HPDE6-E6E7 (cell line): ENCODE results near the gene ZNF433.

Experiments used
- DNase-seq: peaks from one replicate; pipeline ENCODE4 v3.0.0; 2011; ENCODE audit warnings: missing footprints; ENCODE audit errors: extremely low spot score

The ZNF433 gene

GRCh38 chr19:11989112-11989456 lies 46.4 kb downstream of the ZNF433 start:
- no peak for DNase-seq

- peak; percentile 84 for DNase-seq
These were observed 47.8 kb downstream of the ZNF433 start for GRCh38 chr19:11987405-11988281.

- DNase-seq: no peak
These were observed 48.7 kb downstream of the ZNF433 start for GRCh38 chr19:11986754-11987153.

DNA sequence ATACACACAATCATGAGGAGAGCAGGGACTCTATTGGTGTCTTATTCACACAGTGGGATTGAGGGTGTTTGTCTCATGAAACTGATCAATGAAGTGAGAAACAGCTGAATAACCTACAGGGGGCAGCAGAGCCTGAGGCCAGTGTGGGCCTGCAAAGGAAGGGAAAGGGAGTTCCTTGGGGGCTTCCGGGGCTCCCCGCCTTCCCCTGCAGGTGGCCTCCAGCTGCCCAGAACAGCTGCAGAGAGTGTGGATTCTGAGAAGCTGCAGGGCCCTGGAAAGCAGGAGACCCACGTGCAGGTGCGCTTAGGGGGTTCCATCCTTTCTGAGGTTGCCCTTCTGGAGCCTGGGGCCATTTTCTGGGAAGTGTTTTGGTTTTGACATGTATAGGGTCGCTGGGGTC lies 50.5 kb downstream of the ZNF433 start:
- DNase-seq: no peak

DNA sequence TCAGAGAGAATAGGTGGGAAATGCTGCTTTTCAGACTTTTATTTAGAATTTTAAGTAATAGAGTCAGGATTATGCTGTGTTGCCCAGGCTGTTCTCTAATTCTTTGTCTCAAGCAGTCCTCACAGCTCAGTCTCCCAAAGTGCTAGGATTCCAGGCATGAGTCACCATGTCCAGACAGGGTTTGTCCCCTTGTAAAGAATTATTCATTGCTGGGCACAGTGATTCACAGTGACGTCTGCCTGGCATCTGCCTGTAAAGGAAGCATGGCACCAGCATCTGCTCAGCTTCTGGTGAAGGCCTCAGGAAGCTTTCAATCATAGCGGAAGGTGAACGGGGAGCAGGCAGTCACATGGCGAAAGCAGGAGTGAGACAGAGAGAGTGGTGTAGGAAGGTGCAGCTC lies 53.0 kb downstream of the ZNF433 start:
- DNase-seq: no peak

- DNase-seq: no peak
These were observed 56.0 kb downstream of the ZNF433 start for GRCh38 chr19:11979527-11979926.

DNA sequence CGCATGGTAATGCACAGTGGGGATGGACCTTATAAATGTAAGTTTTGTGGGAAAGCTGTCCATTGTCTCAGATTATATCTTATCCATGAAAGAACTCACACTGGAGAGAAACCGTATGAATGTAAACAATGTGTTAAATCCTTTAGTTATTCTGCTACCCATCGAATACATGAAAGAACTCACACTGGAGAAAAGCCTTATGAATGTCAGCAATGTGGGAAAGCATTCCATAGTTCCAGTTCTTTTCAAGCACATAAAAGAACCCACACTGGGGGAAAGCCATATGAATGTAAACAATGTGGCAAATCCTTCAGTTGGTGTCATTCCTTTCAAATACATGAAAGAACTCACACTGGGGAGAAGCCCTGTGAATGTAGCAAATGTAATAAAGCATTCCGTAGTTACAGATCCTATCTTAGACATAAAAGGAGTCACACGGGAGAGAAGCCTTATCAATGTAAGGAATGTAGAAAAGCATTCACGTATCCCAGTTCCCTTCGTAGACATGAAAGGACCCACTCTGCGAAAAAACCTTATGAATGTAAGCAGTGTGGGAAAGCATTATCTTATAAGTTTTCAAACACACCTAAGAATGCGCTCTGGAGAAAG lies 56.9 kb downstream of the ZNF433 start:
- no peak for DNase-seq

DNA sequence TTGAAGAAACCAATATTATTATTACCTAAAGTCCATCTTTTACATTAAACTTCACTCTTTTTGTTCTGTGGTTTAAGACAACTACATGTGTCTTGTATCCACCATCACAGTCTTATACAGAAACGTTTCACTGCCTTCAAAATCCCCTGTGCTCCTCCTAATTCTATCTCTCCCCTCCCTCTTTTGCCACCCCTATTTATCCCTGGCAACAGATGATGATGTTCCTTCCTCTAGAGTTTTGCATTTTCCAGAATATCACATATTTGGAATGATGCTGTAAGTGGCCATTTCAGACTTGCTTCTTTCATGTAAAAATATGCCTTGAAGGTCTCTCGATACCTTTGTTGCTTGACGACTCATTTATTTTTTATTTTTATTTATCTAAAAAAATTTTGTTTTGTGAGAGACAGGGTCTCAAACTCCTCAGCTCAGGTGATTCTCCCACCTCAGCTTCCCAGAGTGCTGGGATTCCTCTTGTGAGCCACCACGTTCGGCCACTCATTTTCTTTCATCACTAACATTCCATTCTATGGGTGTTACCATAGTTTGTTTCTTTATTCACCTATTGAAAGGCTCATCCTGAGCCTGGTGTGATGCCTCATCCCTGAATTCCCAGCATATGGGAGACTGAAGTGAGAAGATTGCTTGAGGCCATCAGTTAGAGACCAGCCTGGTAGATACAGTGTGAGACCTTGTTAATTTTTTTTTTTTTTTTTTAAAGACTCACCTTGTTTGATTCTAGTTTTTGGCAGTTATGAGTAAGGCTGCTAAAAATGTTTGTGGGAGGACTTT lies 62.3 kb downstream of the ZNF433 start:
- DNase-seq: no peak

- DNase-seq: no peak
These were observed 64.4 kb downstream of the ZNF433 start for GRCh38 chr19:11971041-11971440.

DNA sequence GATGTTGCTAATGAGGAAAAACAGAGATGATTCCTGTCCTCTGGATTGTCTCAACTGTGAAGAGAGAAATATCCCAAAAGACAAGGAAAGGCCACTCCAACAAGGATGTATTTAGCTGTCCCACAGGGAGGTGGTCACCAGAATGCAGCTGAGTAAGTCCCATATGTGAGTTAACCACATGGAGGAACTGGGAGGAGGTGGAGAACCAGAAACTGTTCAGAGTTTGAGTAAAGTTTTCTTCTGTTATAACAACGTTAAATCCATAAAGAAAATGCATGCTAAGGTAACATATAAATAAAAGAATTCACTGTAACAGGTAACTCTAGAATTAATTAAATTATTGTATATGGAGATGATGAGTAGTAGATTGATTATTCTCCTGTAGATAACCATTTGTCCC lies 65.3 kb downstream of the ZNF433 start:
- no peak for DNase-seq

- DNase-seq: peak; percentile 81
These were observed 70.4 kb downstream of the ZNF433 start, which contains the start of gene ZNF763 for GRCh38 chr19:11964858-11965645. Gene ZNF763 (plus strand): TSS chr19:11965040. CDS start chr19:11965209, 169 bp downstream.
